GM12878 (cell line): ENCODE results near the gene TXNDC5. TPM values are rescaled to one million over a fixed set of nuclear protein-coding genes. Genes with fewer than 3 reads are reported as not detected.
A peak's percentile ranks its signal among the peaks of the same experiment; 100 is the strongest.

Experiments used
- ATAC-seq: fragments of 200-7000 bp; cut with Tn5 transposase; 3 replicates; pipeline ENCODE4 v1.9.1; 2020; ENCODE audit warnings: mild to moderate bottlenecking, moderate library complexity
- BruUV-seq: library from RNA; stranded (reverse); fragments of 400-500 nt; replicated peaks from 2 replicates; lab custom pipeline; 2021; lab: Mats Ljungman, UMichigan
- CTCF ChIA-PET: fragments of 300-600 bp; sonication (Branson Sonifier 250); formaldehyde crosslinking; extraction: SDS; loops from one replicate; lab custom pipeline; 2021; ENCODE audit warnings: inconsistent platforms; lab: Yijun Ruan, JAX
- POLR2A ChIA-PET: fragments of 350-600 bp; formaldehyde crosslinking; extraction: SDS; loops from one replicate; lab custom pipeline; 2021; ENCODE audit warnings: inconsistent platforms; lab: Charles Lee
- RAD21 ChIA-PET: fragments of 300-600 bp; sonication (Branson Sonifier 250); formaldehyde crosslinking; loops from one replicate; lab custom pipeline; 2023; ENCODE audit warnings: antibody characterized with exemption; ENCODE audit not compliant: unreplicated experiment; lab: Charles Lee
- SMC1A ChIA-PET: fragments of 300-600 bp; sonication (Branson Sonifier 250); formaldehyde crosslinking; loops from one replicate; lab custom pipeline; 2023; ENCODE audit not compliant: unreplicated experiment, uncharacterized antibody; lab: Charles Lee
- DNase-seq: peaks from one replicate; pipeline ENCODE4 v3.0.0-alpha.2; 2011; ENCODE audit warnings: low read depth, low spot score
- FAIRE-seq: peaks from 3 replicates; lab custom pipeline; 2011; peaks lifted over from hg19 to GRCh38; lab: Jason Lieb, UNC
- H2AFZ ChIP-seq: 2 replicates; pipeline ENCODE4 v1.6.0; 2011; ENCODE audit warnings: low read depth, low read length, control low read depth; ENCODE audit not compliant: control insufficient read depth
- H3K27ac ChIP-seq: 2 replicates; pipeline ENCODE4 v1.5.1; 2011; ENCODE audit warnings: control low read depth; ENCODE audit not compliant: control insufficient read depth, insufficient read depth
- H3K27me3 ChIP-seq, 2 experiments: replicated peaks in 1 of 2; 2 replicates each; pipeline versions ENCODE4 v1.6.0 to v1.6.1; 2011; ENCODE audit warnings: low read length in 1 of 2; ENCODE audit not compliant: control insufficient read depth in 2 of 2, insufficient read depth in 2 of 2
- H3K36me3 ChIP-seq, 2 experiments: 2 replicates each; pipeline ENCODE4 v1.5.1; 2011; ENCODE audit warnings: low read length in 1 of 2; ENCODE audit not compliant: control insufficient read depth in 2 of 2, insufficient read depth in 2 of 2
- H3K4me1 ChIP-seq: 2 replicates; pipeline ENCODE4 v1.6.1; 2011; ENCODE audit warnings: mild to moderate bottlenecking, low read length, moderate library complexity, mixed read lengths; ENCODE audit not compliant: control insufficient read depth, insufficient read depth
- H3K4me2 ChIP-seq: 2 replicates; pipeline ENCODE4 v1.6.0; 2011; ENCODE audit warnings: control low read depth; ENCODE audit not compliant: control insufficient read depth, insufficient read depth
- H3K4me3 ChIP-seq: fragments of 200-600 bp; sonication (generic); 2 replicates; pipeline ENCODE4 v1.5.1; 2016
- H3K79me2 ChIP-seq: 2 replicates; pipeline ENCODE4 v1.6.0; 2011; ENCODE audit warnings: low read length; ENCODE audit not compliant: control insufficient read depth, insufficient read depth
- H3K9ac ChIP-seq: 2 replicates; pipeline ENCODE4 v1.8.0; 2011; ENCODE audit warnings: low read length, control low read depth, mixed read lengths; ENCODE audit not compliant: control insufficient read depth, insufficient read depth
- H3K9me3 ChIP-seq: replicated peaks from 3 replicates; pipeline ENCODE4 v1.5.1; 2011; ENCODE audit warnings: mild to moderate bottlenecking, low read length; ENCODE audit not compliant: control insufficient read depth, insufficient read depth
- H4K20me1 ChIP-seq: 2 replicates; pipeline ENCODE4 v1.6.0; 2011; ENCODE audit not compliant: control insufficient read depth, insufficient read depth
- BHLHE40 ChIP-seq, 2 experiments: fragments of 450-650 bp in 1 of 2; IDR thresholded peaks; 2 replicates each; pipeline ENCODE4 v1.6.1; 2011 to 2017; ENCODE audit warnings: low read depth in 2 of 2, borderline replicate concordance in 1 of 2, improper control_type of control experiment in 1 of 2, low read length in 1 of 2, mild to moderate bottlenecking in 1 of 2
- BMI1 ChIP-seq: fragments of 450-650 bp; IDR thresholded peaks from 2 replicates; pipeline ENCODE4 v1.6.1; 2016; ENCODE audit warnings: mild to moderate bottlenecking, moderate library complexity, borderline replicate concordance
- IKZF2 ChIP-seq, 2 experiments: fragments of 450-650 bp; IDR thresholded peaks; 2 replicates each; pipeline ENCODE4 v1.6.1; 2017; ENCODE audit warnings: mild to moderate bottlenecking in 2 of 2, moderate library complexity in 2 of 2
- SRF ChIP-seq, 2 experiments: IDR thresholded peaks; 2 replicates each; pipeline ENCODE4 v1.6.1; 2011; ENCODE audit warnings: low read depth in 2 of 2, low read length in 2 of 2, mild to moderate bottlenecking in 1 of 2, moderate library complexity in 1 of 2
- whole genome bisulfite sequencing: methylation state at CpG from one replicate; pipeline ENCODE4 v1.1.6; 2016; ENCODE audit warnings: low lambda C conversion rate; ENCODE audit not compliant: insufficient replicate concordance, insufficient coverage; ENCODE audit errors: missing lambda C conversion rate; 5-methylcytosine and 5-hydroxymethylcytosine counted together
- in situ Hi-C: fragments of 300-500 bp; cut with MboI; formaldehyde crosslinking; loops from 9 replicates; pipeline ENCODE4 v1.14.3; 2018; ENCODE audit warnings: mixed read lengths
- intact Hi-C: fragments of 100-400 bp; cut with micrococcal nuclease; formaldehyde crosslinking; loops from one replicate; pipeline ENCODE4 v1.14.2; 2022; ENCODE audit not compliant: unreplicated experiment
- polyA plus RNA-seq, 11 experiments: library from polyadenylated mRNA; depleted of rRNA in 4 of 11; unstranded in 6 of 11; stranded (reverse) in 5 of 11; fragments of >200 nt; fragmentation: Nextera tagmentation in 4 of 11; fragmentation: Illumina TruSeq in 1 of 11; extraction: Ambion mirVana in 4 of 11; extraction: Trizol in 1 of 11; gene quantifications; 1 replicate in 1 of 11; 2 replicates in 10 of 11; pipeline versions ENCODE4 v1.2.1 to v1.2.3, GENCODE V29; 2011 to 2016; ENCODE audit warnings: inconsistent platforms in 2 of 11, missing spikeins in 2 of 11, low read depth in 1 of 11
- total RNA-seq, 4 experiments: library from RNA; depleted of rRNA in 3 of 4; stranded (reverse); fragments of >200 nt in 3 of 4; fragmentation: Illumina TruSeq in 1 of 4; extraction: Trizol in 1 of 4; gene quantifications; 2 replicates each; pipeline versions ENCODE4 v1.2.1 to v1.2.3, GENCODE V29; 2013 to 2021
- TF ChIP-seq, protein P1 (sequence below), 3 experiments: IDR thresholded peaks in 2 of 3; conservative IDR thresholded peaks in 1 of 3; 2 replicates each; pipeline ENCODE4 v1.5.1; 2011; ENCODE audit warnings: low read depth in 3 of 3, low read length in 3 of 3, mild to moderate bottlenecking in 3 of 3, control low read depth in 2 of 3, moderate library complexity in 2 of 3, inconsistent platforms in 1 of 3, mixed read lengths in 1 of 3; ENCODE audit not compliant: control insufficient read depth in 2 of 3, insufficient read depth in 1 of 3; ENCODE audit errors: extremely low read depth in 1 of 3

TXNDC5 gene
- total and polyA plus RNA-seq, 10 of the 15 experiments (the other 5 are each of a cell fraction or from before 2014, with no cell fraction given), result 7.2 to 181 (median 132) TPM

DNA sequence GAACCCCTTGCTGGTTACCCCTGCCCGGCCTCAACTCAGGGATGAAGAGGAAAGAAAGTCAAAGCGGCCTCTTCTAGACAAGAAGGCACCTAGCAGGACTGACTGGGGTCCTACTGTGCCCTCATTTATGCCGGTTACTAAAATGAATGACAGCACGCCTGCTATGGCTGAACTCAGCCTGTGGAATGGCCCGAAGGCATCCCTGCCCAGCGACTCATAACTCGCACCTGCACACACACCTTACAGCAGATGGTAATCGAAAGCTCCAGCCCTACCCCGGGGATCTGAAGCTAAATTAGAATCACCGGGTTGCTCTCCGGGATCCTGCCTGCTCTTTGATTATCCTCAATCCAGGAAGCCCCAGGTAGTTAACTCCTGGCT lies 747 bp upstream of the TXNDC5 start (continued):
- TF ChIP-seq, protein P1, sequence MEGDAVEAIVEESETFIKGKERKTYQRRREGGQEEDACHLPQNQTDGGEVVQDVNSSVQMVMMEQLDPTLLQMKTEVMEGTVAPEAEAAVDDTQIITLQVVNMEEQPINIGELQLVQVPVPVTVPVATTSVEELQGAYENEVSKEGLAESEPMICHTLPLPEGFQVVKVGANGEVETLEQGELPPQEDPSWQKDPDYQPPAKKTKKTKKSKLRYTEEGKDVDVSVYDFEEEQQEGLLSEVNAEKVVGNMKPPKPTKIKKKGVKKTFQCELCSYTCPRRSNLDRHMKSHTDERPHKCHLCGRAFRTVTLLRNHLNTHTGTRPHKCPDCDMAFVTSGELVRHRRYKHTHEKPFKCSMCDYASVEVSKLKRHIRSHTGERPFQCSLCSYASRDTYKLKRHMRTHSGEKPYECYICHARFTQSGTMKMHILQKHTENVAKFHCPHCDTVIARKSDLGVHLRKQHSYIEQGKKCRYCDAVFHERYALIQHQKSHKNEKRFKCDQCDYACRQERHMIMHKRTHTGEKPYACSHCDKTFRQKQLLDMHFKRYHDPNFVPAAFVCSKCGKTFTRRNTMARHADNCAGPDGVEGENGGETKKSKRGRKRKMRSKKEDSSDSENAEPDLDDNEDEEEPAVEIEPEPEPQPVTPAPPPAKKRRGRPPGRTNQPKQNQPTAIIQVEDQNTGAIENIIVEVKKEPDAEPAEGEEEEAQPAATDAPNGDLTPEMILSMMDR (IDR thresholded peaks at IDR 0.05 in 2 of 3, conservative IDR thresholded peaks at IDR 0.05 in 1 of 3; ENCODE audit: control insufficient read depth in 2 of 3, extremely low read depth in 1 of 3, insufficient read depth in 1 of 3, low read depth in 3 of 3, low read length in 3 of 3), result no peak
- no peak for TF ChIP-seq BMI1

DNA sequence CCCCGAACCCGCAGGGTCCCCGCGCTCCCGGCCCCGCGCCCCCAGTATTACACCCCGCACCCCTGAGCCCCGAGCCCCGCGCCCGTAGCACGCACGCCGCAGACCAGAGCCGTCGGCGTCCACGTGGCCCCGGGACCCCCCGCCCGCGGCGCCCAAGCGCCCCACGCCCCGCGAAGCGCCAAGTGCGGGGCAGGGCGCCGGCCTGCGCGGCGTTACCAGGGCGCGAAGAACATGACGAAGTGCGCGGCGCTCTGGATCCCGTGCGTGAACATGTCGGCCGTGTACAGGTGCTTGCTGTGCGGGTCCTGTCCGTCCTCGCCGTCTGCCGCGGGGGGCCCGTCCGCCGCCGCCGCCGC lies 312 bp downstream of the TXNDC5 start:
- H4K20me1 ChIP-seq, result peaks cover 6% of the 10 kb centered on the region; the same call in 1 of the 2 replicates
- peaks cover 46% of the 10 kb centered on the region for H3K79me2 ChIP-seq
- SMC1A ChIA-PET, result no interaction called here
- 4% methylated on average over 26 of the region's 57 CpGs for WGBS
- H2AFZ ChIP-seq, result no peak overlapping the region; the same call in 1 of the 2 replicates
- H3K36me3 ChIP-seq, result 0 out of 4 replicates have a peak, but pooled peaks cover 0 to 10% of the 10 kb centered on the region in 2 experiments
- in situ Hi-C loops (no loop called here), intact Hi-C loops (no loop called here)
- H3K4me2 ChIP-seq, result peak overlapping the region; percentile 44; the same call in 1 of the 2 replicates
- H3K9me3 ChIP-seq, result no peaks in the 10 kb centered on the region; the same call in 2 of the 3 replicates
- DNase-seq (no peak), FAIRE-seq (no peak), ATAC-seq (no peak; the same call in 2 of the 3 replicates)
- RAD21 ChIA-PET, result interaction anchor here (1.7 kb wide), 1 partner anchor 29 kb away, joined by 3 read pairs; no protein-coding TSS in a partner anchor
- TF ChIP-seq BHLHE40 (IDR thresholded peaks at IDR 0.05; ENCODE audit: borderline replicate concordance in 1 of 2, low read depth in 2 of 2, low read length in 1 of 2), result peak in 1 of 2 experiments; percentile 51; a peak in 2 of 4 replicates
- no peak for TF ChIP-seq SRF (IDR thresholded peaks at IDR 0.05; ENCODE audit: low read depth in 2 of 2, low read length in 2 of 2)
- no peak for TF ChIP-seq IKZF2 (IDR thresholded peaks at IDR 0.05)
- H3K27ac ChIP-seq, result peak overlapping the region; percentile 41
- peak overlapping the region; percentile 83 for H3K4me3 ChIP-seq
- POLR2A ChIA-PET, result no interaction called here
- H3K27me3 ChIP-seq, result peaks cover 0 to 3% of the 10 kb centered on the region in 2 experiments; a peak in 2 of 4 replicates
- BruUV-seq, result no TSS peak
- peaks cover 50% of the 10 kb centered on the region for H3K4me1 ChIP-seq
- CTCF ChIA-PET, result no interaction called here
- peak overlapping the region; percentile 83; the same call in 1 of the 2 replicates for H3K9ac ChIP-seq
